ENCODE data around the gene ATP1A4. TPM values are rescaled to one million over a fixed set of nuclear protein-coding genes. Genes with fewer than 3 reads are reported as not detected.

ATP1A4 gene
- total and polyA plus RNA-seq, 7 donors = 0.03 to 2.0 (median 0.26) TPM

DNA sequence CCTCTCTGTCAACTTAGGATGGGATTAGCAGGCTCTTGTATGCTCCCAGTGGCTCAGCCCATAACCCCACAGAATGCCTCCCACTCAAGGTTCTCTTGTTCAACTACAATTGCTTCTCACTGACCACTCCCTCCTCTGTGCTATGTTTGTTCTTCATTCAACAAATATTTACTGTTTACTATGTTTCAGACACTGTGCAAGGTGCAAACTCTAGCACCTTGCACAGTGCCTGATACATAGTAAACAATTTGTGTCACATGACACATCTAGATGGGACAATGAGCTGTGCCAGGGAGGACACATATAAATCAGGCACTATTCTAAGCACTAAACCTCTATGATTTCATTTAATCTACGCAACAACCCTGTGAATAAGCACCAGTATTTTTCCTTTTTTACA is 20.5 kb upstream of the ATP1A4 start:
- H3K36me3 ChIP-seq (ENCODE audit: insufficient read depth in 1 of 2, low read depth in 1 of 2) = peaks cover 0 to 89% of the 10 kb centered on the region in 2 donors
- H3K4me3 ChIP-seq = peak overlapping the region; percentile 34
- ATAC-seq (no peak), DNase-seq (no peak)
- H3K4me1 ChIP-seq = peaks cover 86% of the 10 kb centered on the region
- H3K9me3 ChIP-seq = no peaks in the 10 kb centered on the region
- TF ChIP-seq, protein P1, sequence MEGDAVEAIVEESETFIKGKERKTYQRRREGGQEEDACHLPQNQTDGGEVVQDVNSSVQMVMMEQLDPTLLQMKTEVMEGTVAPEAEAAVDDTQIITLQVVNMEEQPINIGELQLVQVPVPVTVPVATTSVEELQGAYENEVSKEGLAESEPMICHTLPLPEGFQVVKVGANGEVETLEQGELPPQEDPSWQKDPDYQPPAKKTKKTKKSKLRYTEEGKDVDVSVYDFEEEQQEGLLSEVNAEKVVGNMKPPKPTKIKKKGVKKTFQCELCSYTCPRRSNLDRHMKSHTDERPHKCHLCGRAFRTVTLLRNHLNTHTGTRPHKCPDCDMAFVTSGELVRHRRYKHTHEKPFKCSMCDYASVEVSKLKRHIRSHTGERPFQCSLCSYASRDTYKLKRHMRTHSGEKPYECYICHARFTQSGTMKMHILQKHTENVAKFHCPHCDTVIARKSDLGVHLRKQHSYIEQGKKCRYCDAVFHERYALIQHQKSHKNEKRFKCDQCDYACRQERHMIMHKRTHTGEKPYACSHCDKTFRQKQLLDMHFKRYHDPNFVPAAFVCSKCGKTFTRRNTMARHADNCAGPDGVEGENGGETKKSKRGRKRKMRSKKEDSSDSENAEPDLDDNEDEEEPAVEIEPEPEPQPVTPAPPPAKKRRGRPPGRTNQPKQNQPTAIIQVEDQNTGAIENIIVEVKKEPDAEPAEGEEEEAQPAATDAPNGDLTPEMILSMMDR (IDR thresholded peaks at IDR 0.05) = no peak
- 41 to 62% (median 50%) methylated on average over 1 of the region's 1 CpG for WGBS, 3 donors
- intact Hi-C loops (cut with DNase I) = no loop called here
- H3K27ac ChIP-seq = peak overlapping the region; percentile 98
- H3K27me3 ChIP-seq (ENCODE audit: insufficient read depth in 3 of 3, low read length in 2 of 3) = no peaks in the 10 kb centered on the region

DNA sequence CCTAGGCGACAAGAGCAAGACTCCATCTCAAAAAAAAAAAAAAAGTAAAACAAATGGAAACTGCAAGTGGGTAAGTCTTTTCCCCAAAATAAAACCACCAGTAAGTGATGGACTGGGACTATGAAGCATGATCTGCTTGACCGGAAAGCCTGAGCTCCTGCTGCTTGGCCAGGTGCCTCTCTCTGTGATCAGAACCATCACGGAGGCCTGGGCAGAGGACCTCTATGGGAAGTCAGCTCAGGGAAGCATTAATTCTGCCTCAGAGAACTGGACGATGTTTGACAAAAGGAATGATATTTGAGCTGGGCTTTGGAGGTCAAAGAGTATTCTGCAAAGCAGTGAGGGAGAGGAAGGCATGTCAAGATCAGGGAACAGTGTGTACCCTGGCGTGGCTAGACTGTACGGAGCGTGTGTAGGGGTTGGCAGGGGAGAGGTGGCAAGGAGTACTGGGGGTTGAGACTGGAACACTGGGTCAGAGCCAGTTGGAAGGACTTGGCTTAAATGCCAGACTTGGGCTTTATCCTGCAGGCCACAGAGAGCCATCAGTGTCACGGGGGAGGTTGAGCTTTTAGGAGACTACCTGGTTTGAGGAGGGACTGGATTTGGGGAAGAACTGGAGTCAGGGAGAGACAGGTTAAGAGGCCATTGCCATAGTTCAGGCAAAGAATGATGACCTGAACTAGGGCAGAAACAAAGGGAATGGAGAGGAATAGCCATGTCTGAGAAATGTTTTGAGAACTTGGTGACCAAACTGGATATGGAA is 19.4 kb upstream of the ATP1A4 start:
- intact Hi-C loops (cut with DNase I) = no loop called here
- WGBS, 3 donors = 16 to 39% (median 23%) methylated on average over 8 of the region's 8 CpGs

DNA sequence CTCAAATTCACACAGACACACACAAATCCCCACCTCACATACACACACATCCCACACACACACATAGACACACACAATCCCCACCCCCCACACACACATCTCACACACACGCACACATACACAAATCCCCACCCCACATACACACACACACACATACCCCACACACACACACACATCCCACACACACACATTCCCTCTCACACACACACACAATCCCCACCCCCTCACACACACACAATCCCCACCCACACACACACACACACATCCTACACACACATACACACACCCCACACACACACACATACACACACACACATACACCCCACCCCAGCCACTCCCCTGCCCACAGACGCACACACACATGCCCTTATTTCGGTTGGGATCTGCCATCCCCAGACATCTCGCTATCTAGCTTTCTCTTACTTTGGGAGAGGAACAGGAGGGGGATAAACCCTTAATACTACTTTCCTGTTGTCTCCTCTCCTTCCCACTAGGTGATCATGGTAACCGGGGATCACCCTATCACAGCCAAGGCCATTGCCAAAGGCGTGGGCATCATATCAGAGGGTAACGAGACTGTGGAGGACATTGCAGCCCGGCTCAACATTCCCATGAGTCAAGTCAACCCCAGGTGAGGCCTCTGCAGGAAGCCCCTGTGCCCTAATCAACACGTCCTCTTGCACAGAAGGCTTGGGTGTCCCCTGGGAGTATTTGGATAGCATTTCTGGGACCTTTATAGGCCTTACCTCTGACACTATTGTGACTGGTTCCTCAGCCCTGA is 17.2 kb upstream of the ATP1A4 start:
- Histone ChIP-seq H3K27me3 (ENCODE audit: insufficient read depth in 3 of 3, low read length in 2 of 3) (no peaks in the 10 kb centered on the region), H3K36me3 (ENCODE audit: insufficient read depth in 1 of 2, low read depth in 1 of 2) (peaks cover 0 to 95% of the 10 kb centered on the region in 2 donors), H3K4me3 (no peak overlapping the region), H3K27ac (peak overlapping the region; percentile 98), H3K9me3 (no peaks in the 10 kb centered on the region), H3K4me1 (peaks cover 76% of the 10 kb centered on the region)
- WGBS, 3 donors = 51 to 62% (median 53%) methylated on average over 9 of the region's 9 CpGs
- intact Hi-C loops (cut with DNase I) = no loop called here
- no peak for DNase-seq
- no peak for ATAC-seq
- TF ChIP-seq, protein P1 (IDR thresholded peaks at IDR 0.05) = no peak

More for the DNA sequence above, 19.4 kb upstream of the ATP1A4 start:
- peak; percentile 45 to 75 (median 71) for ATAC-seq
- Histone ChIP-seq H3K27ac (peak overlapping the region; percentile 98), H3K4me1 (peaks cover 84% of the 10 kb centered on the region), H3K4me3 (peak overlapping the region; percentile 11), H3K27me3 (ENCODE audit: insufficient read depth in 3 of 3, low read length in 2 of 3) (no peaks in the 10 kb centered on the region), H3K36me3 (ENCODE audit: insufficient read depth in 1 of 2, low read depth in 1 of 2) (peaks cover 0 to 89% of the 10 kb centered on the region in 2 donors), H3K9me3 (no peaks in the 10 kb centered on the region)
- TF ChIP-seq, protein P1 (IDR thresholded peaks at IDR 0.05) = no peak
- peak; percentile 73 to 91 for DNase-seq

DNA sequence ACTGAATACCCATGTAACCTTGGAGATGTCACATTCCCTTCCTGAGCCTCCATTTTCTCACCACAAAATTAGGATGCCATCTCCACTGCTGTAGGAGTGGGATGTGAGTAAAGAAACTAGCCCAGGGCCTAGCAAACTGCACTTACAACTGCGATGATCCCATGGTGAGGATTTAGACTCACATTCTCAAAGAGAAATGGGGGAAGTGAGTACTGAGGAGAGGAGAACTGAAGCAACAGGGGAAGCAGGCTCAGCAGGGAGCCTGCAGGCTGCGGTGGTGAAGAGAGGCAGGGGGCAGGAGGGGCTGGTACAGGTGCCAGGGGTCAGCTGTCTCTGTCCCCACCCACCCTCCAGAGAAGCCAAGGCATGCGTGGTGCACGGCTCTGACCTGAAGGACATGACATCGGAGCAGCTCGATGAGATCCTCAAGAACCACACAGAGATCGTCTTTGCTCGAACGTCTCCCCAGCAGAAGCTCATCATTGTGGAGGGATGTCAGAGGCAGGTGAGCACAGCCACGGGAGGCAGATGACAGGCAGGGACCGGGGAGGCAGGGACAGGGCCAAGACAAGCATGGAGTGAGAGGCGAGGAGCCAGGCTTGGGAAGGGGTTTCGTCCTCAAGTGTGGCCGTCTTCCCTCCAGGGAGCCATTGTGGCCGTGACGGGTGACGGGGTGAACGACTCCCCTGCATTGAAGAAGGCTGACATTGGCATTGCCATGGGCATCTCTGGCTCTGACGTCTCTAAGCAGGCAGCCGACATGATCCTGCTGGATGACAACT is 16.4 kb upstream of the ATP1A4 start:
- Histone ChIP-seq H3K27me3 (ENCODE audit: insufficient read depth in 3 of 3, low read length in 2 of 3) (no peaks in the 10 kb centered on the region), H3K36me3 (ENCODE audit: insufficient read depth in 1 of 2, low read depth in 1 of 2) (peaks cover 0 to 95% of the 10 kb centered on the region in 2 donors), H3K4me3 (no peak overlapping the region), H3K9me3 (no peaks in the 10 kb centered on the region), H3K27ac (peak overlapping the region; percentile 75), H3K4me1 (peaks cover 68% of the 10 kb centered on the region)
- no peak for ATAC-seq
- TF ChIP-seq, protein P1 (IDR thresholded peaks at IDR 0.05) = no peak
- intact Hi-C loops (cut with DNase I) = no loop called here
- DNase-seq = no peak
- 50 to 67% (median 50%) methylated on average over 17 to 20 of the region's 20 CpGs for WGBS, 3 donors

Measured in psoas muscle (tissue), 8 donors.